HEK293 (cell line): Measurements from ENCODE around the gene CDC42SE2.

Experiments used
- CTCF ChIA-PET: fragments of 350-600 bp; formaldehyde crosslinking; extraction: SDS; loops from one replicate; lab custom pipeline; 2021; ENCODE audit warnings: antibody characterized with exemption; lab: Yijun Ruan, JAX
- POLR2A ChIA-PET: fragments of 300-600 bp; formaldehyde crosslinking; extraction: SDS; loops from one replicate; lab custom pipeline; 2020; ENCODE audit warnings: antibody characterized with exemption, inconsistent platforms; lab: Yijun Ruan, JAX
- H3K27ac ChIP-seq: fragments of 200-500 bp; sonication (Bioruptor generic); 2 replicates; pipeline ENCODE4 v1.5.1; 2014; ENCODE audit warnings: low read depth, low read length, control low read depth, inconsistent platforms; ENCODE audit errors: extremely low read depth
- H3K36me3 ChIP-seq, 2 experiments: fragments of 200-500 bp in 1 of 2; sonication (Bioruptor generic) in 1 of 2; 1 replicate in 1 of 2; 2 replicates in 1 of 2; pipeline ENCODE4 v1.5.1; 2014 to 2017; ENCODE audit warnings: inconsistent platforms in 2 of 2, low read length in 2 of 2; ENCODE audit not compliant: control insufficient read depth in 2 of 2, insufficient read depth in 1 of 2
- H3K4me1 ChIP-seq: fragments of 200-500 bp; sonication (Bioruptor generic); 2 replicates; pipeline ENCODE4 v1.5.1; 2014; ENCODE audit warnings: mild to moderate bottlenecking, low read length, inconsistent platforms; ENCODE audit not compliant: control insufficient read depth, insufficient read depth
- H3K4me3 ChIP-seq: 2 replicates; pipeline ENCODE4 v1.5.1; 2011; ENCODE audit warnings: low read depth, mild to moderate bottlenecking, control low read depth, low read length, moderate library complexity
- H3K9me3 ChIP-seq: fragments of 200-500 bp; sonication (Bioruptor generic); 2 replicates; pipeline ENCODE4 v1.5.1; 2014; ENCODE audit warnings: low read depth, low read length, inconsistent platforms; ENCODE audit not compliant: control insufficient read depth, insufficient read depth
- HOXA7 ChIP-seq: sonication (generic); formaldehyde crosslinking; IDR thresholded peaks from 2 replicates; pipeline ENCODE4 v1.8.1; 2022; ENCODE audit warnings: missing genetic modification reagents, borderline replicate concordance
- SALL2 ChIP-seq: fragments of 450-650 bp; formaldehyde crosslinking; IDR thresholded peaks from 2 replicates; pipeline ENCODE4 v1.5.0; 2017; ENCODE audit warnings: missing biosample characterization, mild to moderate bottlenecking, missing genetic modification characterization, borderline replicate concordance
- SCRT1 ChIP-seq: fragments of 450-650 bp; formaldehyde crosslinking; IDR thresholded peaks from 2 replicates; pipeline ENCODE4 v1.5.1; 2016; ENCODE audit warnings: missing biosample characterization, missing genetic modification characterization, borderline replicate concordance
- SETDB1 ChIP-seq: IDR thresholded peaks from one replicate; pipeline ENCODE4 v1.6.1; 2017; ENCODE audit warnings: mild to moderate bottlenecking, low read length, moderate library complexity, mixed read lengths; ENCODE audit not compliant: insufficient read length
- YY1 ChIP-seq: fragments of 450-650 bp; formaldehyde crosslinking; IDR thresholded peaks from 2 replicates; pipeline ENCODE4 v1.5.1; 2018; ENCODE audit warnings: missing biosample characterization, missing genetic modification characterization
- ZFP3 ChIP-seq: fragments of 450-650 bp; formaldehyde crosslinking; IDR thresholded peaks from 2 replicates; pipeline ENCODE4 v1.5.1; 2016; ENCODE audit warnings: low read depth, missing biosample characterization, missing genetic modification characterization
- ZFP69B ChIP-seq: fragments of 450-650 bp; formaldehyde crosslinking; IDR thresholded peaks from 2 replicates; pipeline ENCODE4 v1.5.1; 2016; ENCODE audit warnings: missing biosample characterization, missing genetic modification characterization
- ZNF2 ChIP-seq: fragments of 450-650 bp; formaldehyde crosslinking; IDR thresholded peaks from 2 replicates; pipeline ENCODE4 v1.5.1; 2016; ENCODE audit warnings: missing biosample characterization, missing genetic modification characterization
- ZNF423 ChIP-seq: fragments of 450-650 bp; formaldehyde crosslinking; IDR thresholded peaks from 2 replicates; pipeline ENCODE4 v1.5.1; 2016; ENCODE audit warnings: missing biosample characterization, missing genetic modification characterization
- ZNF596 ChIP-seq: fragments of 450-650 bp; IDR thresholded peaks from 2 replicates; pipeline ENCODE4 v1.5.0; 2018; ENCODE audit warnings: missing biosample characterization, mild to moderate bottlenecking, missing genetic modification characterization, moderate library complexity
- ZNF624 ChIP-seq: fragments of 450-650 bp; formaldehyde crosslinking; IDR thresholded peaks from 2 replicates; pipeline ENCODE4 v1.5.1; 2017; ENCODE audit warnings: missing biosample characterization, missing genetic modification characterization
- ZNF629 ChIP-seq: fragments of 450-650 bp; formaldehyde crosslinking; IDR thresholded peaks from 2 replicates; pipeline ENCODE4 v1.5.1; 2017; ENCODE audit warnings: missing biosample characterization, missing genetic modification characterization
- ZNF785 ChIP-seq: fragments of 450-650 bp; formaldehyde crosslinking; IDR thresholded peaks from 2 replicates; pipeline ENCODE4 v1.5.1; 2016; ENCODE audit warnings: missing biosample characterization, missing genetic modification characterization
- ZNF837 ChIP-seq: fragments of 450-650 bp; formaldehyde crosslinking; IDR thresholded peaks from 2 replicates; pipeline ENCODE4 v1.5.1; 2016; ENCODE audit warnings: missing biosample characterization, missing genetic modification characterization
- ZSCAN30 ChIP-seq: fragments of 450-650 bp; IDR thresholded peaks from 2 replicates; pipeline ENCODE4 v1.5.1; 2018; ENCODE audit warnings: missing biosample characterization, mild to moderate bottlenecking, missing genetic modification characterization, moderate library complexity
- TF ChIP-seq, protein P1 (sequence below): fragments of 450-650 bp; formaldehyde crosslinking; IDR thresholded peaks from 2 replicates; pipeline ENCODE4 v1.5.1; 2016; ENCODE audit warnings: missing biosample characterization, missing genetic modification characterization
- TF ChIP-seq, protein P2 (sequence below): fragments of 450-650 bp; formaldehyde crosslinking; IDR thresholded peaks from 2 replicates; pipeline ENCODE4 v1.5.1; 2016; ENCODE audit warnings: missing biosample characterization, missing genetic modification characterization
- TF ChIP-seq, protein P3 (sequence below): fragments of 450-650 bp; formaldehyde crosslinking; IDR thresholded peaks from 2 replicates; pipeline ENCODE4 v1.5.1; 2016; ENCODE audit warnings: missing biosample characterization, missing genetic modification characterization
- TF ChIP-seq, protein P4 (sequence below): fragments of 450-650 bp; formaldehyde crosslinking; IDR thresholded peaks from 2 replicates; pipeline ENCODE4 v1.5.1; 2017; ENCODE audit warnings: missing biosample characterization, missing genetic modification characterization
- TF ChIP-seq, protein P5 (sequence below): fragments of 450-650 bp; formaldehyde crosslinking; IDR thresholded peaks from 2 replicates; pipeline ENCODE4 v1.5.1; 2016; ENCODE audit warnings: missing biosample characterization, missing genetic modification characterization
- TF ChIP-seq, protein P6 (sequence below): fragments of 450-650 bp; formaldehyde crosslinking; IDR thresholded peaks from 2 replicates; pipeline ENCODE4 v1.5.1; 2016; ENCODE audit warnings: missing biosample characterization, missing genetic modification characterization

CDC42SE2 gene

DNA sequence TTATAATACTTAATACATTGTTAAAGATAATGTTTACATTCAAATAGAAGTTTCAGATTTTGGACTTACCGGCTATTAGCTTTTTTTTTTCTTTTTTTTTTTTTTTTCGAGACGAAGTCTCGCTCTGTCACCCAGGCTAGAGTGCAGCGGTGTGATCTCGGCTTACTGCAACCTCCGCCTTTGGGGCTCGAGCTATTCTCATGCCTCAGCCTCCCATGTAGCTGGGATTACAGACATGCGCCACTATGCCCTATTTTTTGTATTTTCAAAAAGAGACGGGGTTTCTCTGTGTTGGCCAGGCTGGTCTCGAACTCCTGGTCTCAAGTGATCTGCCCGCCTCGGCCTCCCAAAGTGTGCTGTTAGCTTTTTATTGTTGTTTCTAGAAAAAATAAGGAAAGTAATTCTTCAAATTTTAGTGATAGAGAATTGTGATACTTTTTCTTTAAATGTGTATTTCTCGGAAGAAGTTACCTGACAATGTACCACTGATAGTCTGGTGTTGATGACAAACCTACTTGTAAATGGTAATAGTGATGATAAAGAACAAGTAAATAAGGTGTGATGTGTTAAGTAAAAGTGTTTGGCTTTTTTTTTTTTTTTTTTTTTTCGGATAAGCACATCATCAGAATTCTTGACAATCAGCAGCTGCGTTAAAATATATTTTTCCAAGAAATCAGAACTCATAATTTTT, 2.7 kb downstream of the CDC42SE2 start:
- H3K36me3 ChIP-seq = no peaks in the 10 kb centered on the region; a peak in 1 of 3 replicates
- no peaks in the 10 kb centered on the region for H3K9me3 ChIP-seq
- H3K27ac ChIP-seq = no peak overlapping the region
- ChIA-PET POLR2A (interaction anchor here (0.7 kb wide), 1 partner anchor 81 kb away, joined by 5 read pairs; no protein-coding TSS in a partner anchor), CTCF (interaction anchor here (0.6 to 2.9 kb wide), 5 partner anchors 19 to 291 kb away, joined by 3 to 18 read pairs (median 3); no protein-coding TSS in a partner anchor)
- TF ChIP-seq, protein P1, sequence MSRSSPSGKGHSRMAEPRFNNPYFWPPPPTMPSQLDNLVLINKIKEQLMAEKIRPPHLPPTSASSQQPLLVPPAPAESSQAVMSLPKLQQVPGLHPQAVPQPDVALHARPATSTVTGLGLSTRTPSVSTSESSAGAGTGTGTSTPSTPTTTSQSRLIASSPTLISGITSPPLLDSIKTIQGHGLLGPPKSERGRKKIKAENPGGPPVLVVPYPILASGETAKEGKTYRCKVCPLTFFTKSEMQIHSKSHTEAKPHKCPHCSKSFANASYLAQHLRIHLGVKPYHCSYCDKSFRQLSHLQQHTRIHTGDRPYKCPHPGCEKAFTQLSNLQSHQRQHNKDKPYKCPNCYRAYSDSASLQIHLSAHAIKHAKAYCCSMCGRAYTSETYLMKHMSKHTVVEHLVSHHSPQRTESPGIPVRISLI (tag by site-specific recombination) = 0 out of 2 replicates have a peak, but pooled peaks have one; percentile 36
- TF ChIP-seq, protein P2, sequence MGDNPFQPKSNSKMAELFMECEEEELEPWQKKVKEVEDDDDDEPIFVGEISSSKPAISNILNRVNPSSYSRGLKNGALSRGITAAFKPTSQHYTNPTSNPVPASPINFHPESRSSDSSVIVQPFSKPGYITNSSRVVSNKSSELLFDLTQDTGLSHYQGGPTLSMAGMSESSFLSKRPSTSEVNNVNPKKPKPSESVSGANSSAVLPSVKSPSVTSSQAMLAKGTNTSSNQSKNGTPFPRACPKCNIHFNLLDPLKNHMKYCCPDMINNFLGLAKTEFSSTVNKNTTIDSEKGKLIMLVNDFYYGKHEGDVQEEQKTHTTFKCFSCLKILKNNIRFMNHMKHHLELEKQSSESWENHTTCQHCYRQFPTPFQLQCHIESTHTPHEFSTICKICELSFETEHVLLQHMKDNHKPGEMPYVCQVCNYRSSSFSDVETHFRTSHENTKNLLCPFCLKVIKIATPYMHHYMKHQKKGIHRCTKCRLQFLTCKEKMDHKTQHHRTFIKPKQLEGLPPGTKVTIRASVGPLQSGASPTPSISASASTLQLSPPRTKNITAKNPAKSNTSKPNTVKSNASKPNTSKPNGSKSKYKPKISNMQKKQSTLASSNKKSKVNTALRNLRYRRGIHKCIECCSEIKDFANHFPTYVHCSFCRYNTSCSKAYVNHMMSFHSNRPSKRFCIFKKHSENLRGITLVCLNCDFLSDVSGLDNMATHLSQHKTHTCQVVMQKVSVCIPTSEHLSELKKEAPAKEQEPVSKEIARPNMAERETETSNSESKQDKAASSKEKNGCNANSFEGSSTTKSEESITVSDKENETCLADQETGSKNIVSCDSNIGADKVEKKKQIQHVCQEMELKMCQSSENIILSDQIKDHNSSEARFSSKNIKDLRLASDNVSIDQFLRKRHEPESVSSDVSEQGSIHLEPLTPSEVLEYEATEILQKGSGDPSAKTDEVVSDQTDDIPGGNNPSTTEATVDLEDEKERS = no peak
- no peak overlapping the region for H3K4me3 ChIP-seq
- H3K4me1 ChIP-seq = peaks cover 2% of the 10 kb centered on the region

DNA sequence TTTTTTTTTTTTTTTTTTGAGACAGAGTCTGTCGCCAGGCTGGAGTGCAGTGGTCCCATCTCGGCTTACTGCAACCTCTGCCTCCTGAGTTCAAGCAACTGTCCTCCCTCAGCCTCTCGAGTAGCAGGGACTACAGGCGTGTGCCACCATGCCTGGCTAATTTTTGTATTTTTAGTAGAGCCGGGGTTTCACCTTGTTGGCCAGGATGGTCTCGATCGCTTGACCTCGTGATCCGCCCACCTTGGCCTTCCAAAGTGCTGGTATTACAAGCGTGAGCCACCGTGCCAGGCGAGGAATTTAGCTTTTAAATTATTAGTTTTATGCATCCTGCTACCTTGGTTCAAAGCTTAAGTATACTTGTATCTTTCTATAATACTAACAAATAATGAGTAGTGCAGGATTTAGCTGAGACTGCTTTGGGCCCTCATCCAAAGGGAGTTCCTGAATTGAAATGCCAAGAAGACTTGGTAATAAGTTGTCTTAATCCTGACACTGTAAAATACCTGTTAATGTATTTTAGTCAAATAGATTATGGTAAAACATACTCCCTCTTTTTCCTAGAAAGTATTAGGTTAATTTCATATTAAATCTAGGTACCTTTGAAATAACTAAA, 5.0 kb downstream of the CDC42SE2 start:
- H3K4me1 ChIP-seq = peaks cover 2% of the 10 kb centered on the region
- no peak overlapping the region for H3K27ac ChIP-seq
- POLR2A ChIA-PET = no interaction called here
- CTCF ChIA-PET = interaction anchor here (0.9 kb wide), 1 partner anchor 183 kb away, joined by 9 read pairs; no protein-coding TSS in a partner anchor
- no peaks in the 10 kb centered on the region; a peak in 1 of 3 replicates for H3K36me3 ChIP-seq
- no peak overlapping the region for H3K4me3 ChIP-seq
- no peaks in the 10 kb centered on the region for H3K9me3 ChIP-seq
- no peak for TF ChIP-seq ZNF624 (tag by site-specific recombination)
- no peak for TF ChIP-seq ZNF596 (tag by site-specific recombination)
- TF ChIP-seq SCRT1 (tag by site-specific recombination) = no peak
- TF ChIP-seq HOXA7 (CRISPR knock-in tag) = no peak
- no peak for TF ChIP-seq ZFP69B (tag by site-specific recombination)
- TF ChIP-seq, protein P3, sequence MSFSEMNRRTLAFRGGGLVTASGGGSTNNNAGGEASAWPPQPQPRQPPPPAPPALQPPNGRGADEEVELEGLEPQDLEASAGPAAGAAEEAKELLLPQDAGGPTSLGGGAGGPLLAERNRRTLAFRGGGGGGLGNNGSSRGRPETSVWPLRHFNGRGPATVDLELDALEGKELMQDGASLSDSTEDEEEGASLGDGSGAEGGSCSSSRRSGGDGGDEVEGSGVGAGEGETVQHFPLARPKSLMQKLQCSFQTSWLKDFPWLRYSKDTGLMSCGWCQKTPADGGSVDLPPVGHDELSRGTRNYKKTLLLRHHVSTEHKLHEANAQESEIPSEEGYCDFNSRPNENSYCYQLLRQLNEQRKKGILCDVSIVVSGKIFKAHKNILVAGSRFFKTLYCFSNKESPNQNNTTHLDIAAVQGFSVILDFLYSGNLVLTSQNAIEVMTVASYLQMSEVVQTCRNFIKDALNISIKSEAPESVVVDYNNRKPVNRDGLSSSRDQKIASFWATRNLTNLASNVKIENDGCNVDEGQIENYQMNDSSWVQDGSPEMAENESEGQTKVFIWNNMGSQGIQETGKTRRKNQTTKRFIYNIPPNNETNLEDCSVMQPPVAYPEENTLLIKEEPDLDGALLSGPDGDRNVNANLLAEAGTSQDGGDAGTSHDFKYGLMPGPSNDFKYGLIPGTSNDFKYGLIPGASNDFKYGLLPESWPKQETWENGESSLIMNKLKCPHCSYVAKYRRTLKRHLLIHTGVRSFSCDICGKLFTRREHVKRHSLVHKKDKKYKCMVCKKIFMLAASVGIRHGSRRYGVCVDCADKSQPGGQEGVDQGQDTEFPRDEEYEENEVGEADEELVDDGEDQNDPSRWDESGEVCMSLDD (tag by site-specific recombination) = no peak
- TF ChIP-seq ZSCAN30 (tag by site-specific recombination) = no peak
- TF ChIP-seq, protein P4, sequence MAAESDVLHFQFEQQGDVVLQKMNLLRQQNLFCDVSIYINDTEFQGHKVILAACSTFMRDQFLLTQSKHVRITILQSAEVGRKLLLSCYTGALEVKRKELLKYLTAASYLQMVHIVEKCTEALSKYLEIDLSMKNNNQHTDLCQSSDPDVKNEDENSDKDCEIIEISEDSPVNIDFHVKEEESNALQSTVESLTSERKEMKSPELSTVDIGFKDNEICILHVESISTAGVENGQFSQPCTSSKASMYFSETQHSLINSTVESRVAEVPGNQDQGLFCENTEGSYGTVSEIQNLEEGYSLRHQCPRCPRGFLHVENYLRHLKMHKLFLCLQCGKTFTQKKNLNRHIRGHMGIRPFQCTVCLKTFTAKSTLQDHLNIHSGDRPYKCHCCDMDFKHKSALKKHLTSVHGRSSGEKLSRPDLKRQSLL (tag by site-specific recombination) = no peak
- no peak for TF ChIP-seq SALL2 (tag by site-specific recombination)
- TF ChIP-seq, protein P5, sequence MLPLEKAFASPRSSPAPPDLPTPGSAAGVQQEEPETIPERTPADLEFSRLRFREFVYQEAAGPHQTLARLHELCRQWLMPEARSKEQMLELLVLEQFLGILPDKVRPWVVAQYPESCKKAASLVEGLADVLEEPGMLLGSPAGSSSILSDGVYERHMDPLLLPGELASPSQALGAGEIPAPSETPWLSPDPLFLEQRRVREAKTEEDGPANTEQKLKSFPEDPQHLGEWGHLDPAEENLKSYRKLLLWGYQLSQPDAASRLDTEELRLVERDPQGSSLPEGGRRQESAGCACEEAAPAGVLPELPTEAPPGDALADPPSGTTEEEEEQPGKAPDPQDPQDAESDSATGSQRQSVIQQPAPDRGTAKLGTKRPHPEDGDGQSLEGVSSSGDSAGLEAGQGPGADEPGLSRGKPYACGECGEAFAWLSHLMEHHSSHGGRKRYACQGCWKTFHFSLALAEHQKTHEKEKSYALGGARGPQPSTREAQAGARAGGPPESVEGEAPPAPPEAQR (tag by site-specific recombination) = no peak
- TF ChIP-seq, protein P6, sequence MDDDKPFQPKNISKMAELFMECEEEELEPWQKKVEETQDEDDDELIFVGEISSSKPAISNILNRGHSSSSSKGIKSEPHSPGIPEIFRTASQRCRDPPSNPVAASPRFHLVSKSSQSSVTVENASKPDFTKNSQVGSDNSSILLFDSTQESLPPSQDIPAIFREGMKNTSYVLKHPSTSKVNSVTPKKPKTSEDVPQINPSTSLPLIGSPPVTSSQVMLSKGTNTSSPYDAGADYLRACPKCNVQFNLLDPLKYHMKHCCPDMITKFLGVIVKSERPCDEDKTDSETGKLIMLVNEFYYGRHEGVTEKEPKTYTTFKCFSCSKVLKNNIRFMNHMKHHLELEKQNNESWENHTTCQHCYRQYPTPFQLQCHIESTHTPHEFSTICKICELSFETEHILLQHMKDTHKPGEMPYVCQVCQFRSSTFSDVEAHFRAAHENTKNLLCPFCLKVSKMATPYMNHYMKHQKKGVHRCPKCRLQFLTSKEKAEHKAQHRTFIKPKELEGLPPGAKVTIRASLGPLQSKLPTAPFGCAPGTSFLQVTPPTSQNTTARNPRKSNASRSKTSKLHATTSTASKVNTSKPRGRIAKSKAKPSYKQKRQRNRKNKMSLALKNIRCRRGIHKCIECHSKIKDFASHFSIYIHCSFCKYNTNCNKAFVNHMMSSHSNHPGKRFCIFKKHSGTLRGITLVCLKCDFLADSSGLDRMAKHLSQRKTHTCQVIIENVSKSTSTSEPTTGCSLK (tag by site-specific recombination) = no peak
- TF ChIP-seq ZNF423 (tag by site-specific recombination) = no peak
- no peak for TF ChIP-seq ZFP3 (tag by site-specific recombination)
- TF ChIP-seq ZNF837 = no peak
- no peak for TF ChIP-seq SETDB1
- TF ChIP-seq YY1 (tag by site-specific recombination) = no peak
- TF ChIP-seq ZNF629 (tag by site-specific recombination) = no peak
- TF ChIP-seq ZNF785 (tag by site-specific recombination) = no peak
- no peak for TF ChIP-seq ZNF2 (tag by site-specific recombination)
